Stimulated activated CD4-positive, alpha-beta T cell treated with anti-CD3 and anti-CD28 coated beads, Interleukin-1b, Interleukin-23, amount 100 ng/mL, for 24 hours (primary cell): Measurements from ENCODE around the gene IGFBP2.

Experiments used
- DNase-seq, 4 experiments: peaks; one replicate each; pipeline ENCODE4 v3.0.0-alpha.2; 2020; ENCODE audit warnings: low read depth in 4 of 4, low spot score in 1 of 4

Gene IGFBP2

GRCh38 chr2:216700088-216700567 is 66.9 kb downstream of the IGFBP2 start:
- DNase-seq: no peak

GRCh38 chr2:216700781-216701180 is 67.6 kb downstream of the IGFBP2 start:
- DNase-seq: no peak

DNA sequence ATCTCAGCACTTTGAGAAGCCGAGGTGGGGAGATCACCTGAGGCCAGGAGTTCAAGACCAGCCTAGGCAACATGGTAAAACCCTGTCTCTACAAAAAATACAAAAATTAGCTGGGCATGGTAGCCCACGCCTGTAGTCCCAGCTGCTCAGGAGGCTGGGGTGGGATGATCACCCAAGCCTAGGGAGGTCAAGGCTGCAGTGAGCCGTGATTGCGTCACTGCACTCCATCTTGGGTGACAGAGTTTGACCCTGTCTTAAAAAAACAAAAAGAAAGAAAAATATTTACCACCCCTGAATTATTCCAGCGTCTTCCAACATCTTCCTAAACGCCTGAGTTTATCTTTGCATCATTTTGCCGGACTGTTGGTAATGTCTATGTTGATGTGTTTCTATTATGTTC is 68.3 kb downstream of the IGFBP2 start:
- DNase-seq: no peak

- no peak for DNase-seq
Observed at GRCh38 chr2:216702756-216703155, 69.5 kb downstream of the IGFBP2 start.

DNA sequence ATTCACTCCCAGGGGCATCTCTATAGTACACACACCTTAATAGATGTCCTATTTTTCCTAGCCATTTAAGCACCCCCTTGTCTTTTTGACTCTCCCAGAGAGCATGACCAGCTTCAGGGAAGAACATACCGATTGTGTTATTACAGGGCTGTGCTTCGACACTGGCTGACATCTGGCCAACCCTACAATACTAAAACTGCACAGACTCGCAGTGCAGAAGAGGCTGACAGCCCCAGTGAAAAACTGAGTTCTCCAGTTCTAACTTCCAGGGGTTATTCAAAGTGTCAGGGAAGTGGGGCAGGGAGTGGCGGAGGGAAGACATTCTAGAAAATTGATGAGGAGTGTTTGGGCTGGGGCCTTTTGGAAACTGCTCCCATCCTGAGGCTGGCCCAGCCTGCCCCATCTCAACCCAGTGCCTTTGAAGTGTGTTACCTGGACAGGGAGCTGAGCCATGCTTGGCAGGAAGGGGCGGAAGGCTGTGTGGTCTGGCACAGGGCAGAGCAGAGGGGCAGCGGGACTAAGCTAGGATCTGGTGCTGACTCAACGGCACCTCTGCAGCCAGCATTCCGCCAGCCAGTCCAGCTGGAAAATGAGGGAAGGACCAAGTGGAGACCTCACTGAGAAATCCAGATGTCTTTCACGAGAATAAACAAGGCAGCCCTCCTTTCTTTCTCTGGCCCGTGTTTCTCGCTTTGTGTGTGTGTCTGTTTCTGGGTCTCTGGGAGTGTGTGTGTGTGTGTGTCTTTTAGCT is 77.5 kb downstream of the IGFBP2 start:
- no peak for DNase-seq

DNA sequence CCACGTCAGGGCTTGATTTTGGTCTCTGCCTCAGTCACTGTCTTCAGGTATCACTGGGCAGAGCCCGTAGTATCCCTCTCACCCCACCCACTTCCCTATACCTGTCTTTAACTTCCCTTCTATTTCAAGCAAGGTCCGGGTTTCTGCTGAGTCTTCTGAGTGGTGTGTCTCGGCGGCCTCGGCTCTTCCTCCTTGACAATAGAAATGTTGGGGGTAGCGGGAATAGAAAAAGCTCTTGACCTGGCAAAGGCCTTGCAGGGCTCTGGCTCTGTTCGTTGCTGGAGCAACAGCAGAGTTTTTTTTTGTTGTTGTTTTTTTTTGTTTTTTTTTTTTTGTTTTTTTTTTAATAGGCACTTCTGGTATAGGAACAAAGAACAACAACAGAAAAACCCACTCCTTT is 78.1 kb downstream of the IGFBP2 start:
- DNase-seq: no peak

DNA sequence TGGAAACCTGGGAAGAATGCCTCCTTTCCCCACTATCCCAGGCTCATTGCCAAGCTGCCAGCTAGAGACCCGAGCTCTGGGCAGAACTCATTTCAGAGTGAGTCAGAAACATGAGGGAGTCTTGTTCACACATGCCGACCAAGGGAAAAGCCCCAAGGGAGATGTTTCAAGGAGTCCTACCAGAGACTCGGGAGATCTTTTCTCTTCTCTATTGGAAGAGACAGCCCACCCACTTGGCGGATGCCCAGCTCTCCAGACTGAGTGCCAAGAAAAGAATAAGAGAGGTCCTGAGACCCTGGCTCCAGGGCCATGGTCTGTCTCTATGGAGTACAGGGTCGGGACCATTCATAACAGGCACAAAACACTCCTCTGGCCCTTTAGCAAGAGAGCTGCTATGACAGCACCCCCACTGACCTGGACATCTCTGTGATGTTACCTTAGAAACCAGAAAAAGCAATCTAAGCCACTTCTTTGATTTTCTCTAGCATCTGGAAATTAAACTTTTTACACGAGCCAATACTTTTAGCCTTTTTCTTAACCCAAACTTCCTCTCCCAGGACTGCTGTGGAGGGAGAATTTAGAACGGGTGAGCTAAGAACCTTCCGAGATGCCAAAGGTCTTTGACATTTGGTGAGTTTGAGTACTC is 80.6 kb downstream of the IGFBP2 start:
- no peak for DNase-seq
